IMR-90 (cell line): ENCODE data around the gene CUL9. TPM values are rescaled to one million over a fixed set of nuclear protein-coding genes. Genes with fewer than 3 reads are reported as not detected.
A peak's percentile ranks its signal among the peaks of the same experiment; 100 is the strongest.

ENCODE experiments used
- ATAC-seq: fragments of 200-7000 bp; cut with Tn5 transposase; 2 replicates; pipeline ENCODE4 v1.9.1; 2020; ENCODE audit warnings: low read depth, mild to moderate bottlenecking, moderate library complexity
- BruUV-seq: library from RNA; stranded (reverse); fragments of 400-500 nt; replicated peaks from 2 replicates; lab custom pipeline; 2021; lab: Mats Ljungman, UMichigan
- CTCF ChIA-PET: fragments of 300-600 bp; formaldehyde crosslinking; extraction: SDS; loops from one replicate; lab custom pipeline; 2021; ENCODE audit warnings: antibody characterized with exemption; lab: Yijun Ruan, JAX
- POLR2A ChIA-PET: fragments of 300-600 bp; sonication (Branson Sonifier 250); formaldehyde crosslinking; loops from one replicate; lab custom pipeline; 2022; ENCODE audit warnings: antibody characterized with exemption; ENCODE audit not compliant: unreplicated experiment; lab: Charles Lee
- DNase-seq: peaks from one replicate; pipeline ENCODE4 v3.0.0; 2013
- H2AFZ ChIP-seq: replicated peaks from 2 replicates; pipeline ENCODE3; 2013; ENCODE audit warnings: low read length, mild to moderate bottlenecking; ENCODE audit not compliant: poor library complexity
- H2AK5ac ChIP-seq: 2 replicates; pipeline ENCODE4 v1.6.1; 2013; ENCODE audit warnings: low read depth, low read length, inconsistent platforms
- H2AK9ac ChIP-seq: replicated peaks from 2 replicates; pipeline ENCODE3; 2013; ENCODE audit warnings: mild to moderate bottlenecking, low read depth, low read length, moderate library complexity; ENCODE audit not compliant: poor library complexity
- H2BK120ac ChIP-seq: 2 replicates; pipeline ENCODE4 v1.6.1; 2013; ENCODE audit warnings: low read depth, low read length, inconsistent platforms
- H2BK15ac ChIP-seq: 3 replicates; pipeline ENCODE4 v1.6.1; 2013; ENCODE audit warnings: low read depth, low read length, inconsistent platforms
- H2BK20ac ChIP-seq: 2 replicates; pipeline ENCODE4 v1.6.1; 2013; ENCODE audit warnings: low read depth, mild to moderate bottlenecking, inconsistent platforms, low read length, moderate library complexity
- H2BK5ac ChIP-seq: 2 replicates; pipeline ENCODE4 v1.6.1; 2013; ENCODE audit warnings: mild to moderate bottlenecking, low read depth, low read length, inconsistent platforms; ENCODE audit not compliant: poor library complexity, severe bottlenecking
- H3K14ac ChIP-seq: replicated peaks from 2 replicates; pipeline ENCODE4 v1.6.1; 2013; ENCODE audit warnings: low read depth, low read length, inconsistent platforms
- H3K18ac ChIP-seq: 2 replicates; pipeline ENCODE4 v1.6.1; 2013; ENCODE audit warnings: low read depth, low read length, control low read depth
- H3K23ac ChIP-seq: 2 replicates; pipeline ENCODE4 v1.6.1; 2013; ENCODE audit warnings: low read depth, low read length, inconsistent platforms
- H3K27ac ChIP-seq: 2 replicates; pipeline ENCODE4 v1.5.1; 2013; ENCODE audit warnings: mild to moderate bottlenecking, control low read depth, low read length; ENCODE audit not compliant: insufficient read depth
- H3K27me3 ChIP-seq: 2 replicates; pipeline ENCODE4 v1.6.1; 2013; ENCODE audit warnings: low read length; ENCODE audit not compliant: control insufficient read depth, insufficient read depth
- H3K36me3 ChIP-seq: 2 replicates; pipeline ENCODE4 v1.6.1; 2013; ENCODE audit warnings: low read length, mixed read lengths; ENCODE audit not compliant: control insufficient read depth, insufficient read depth
- H3K4ac ChIP-seq: 2 replicates; pipeline ENCODE4 v1.6.1; 2013; ENCODE audit warnings: low read depth, low read length, inconsistent platforms
- H3K4me1 ChIP-seq: 2 replicates; pipeline ENCODE4 v1.6.1; 2013; ENCODE audit warnings: low read length, mixed read lengths; ENCODE audit not compliant: control insufficient read depth, insufficient read depth
- H3K4me2 ChIP-seq: 2 replicates; pipeline ENCODE4 v1.6.1; 2013; ENCODE audit warnings: low read depth, mild to moderate bottlenecking, control low read depth, low read length, moderate library complexity
- H3K4me3 ChIP-seq: 2 replicates; pipeline ENCODE4 v1.5.1; 2013; ENCODE audit warnings: low read depth, mild to moderate bottlenecking, control low read depth, low read length, moderate library complexity; ENCODE audit not compliant: insufficient read depth
- H3K56ac ChIP-seq: 2 replicates; pipeline ENCODE4 v1.6.1; 2013; ENCODE audit warnings: low read length, inconsistent platforms; ENCODE audit not compliant: insufficient read depth; ENCODE audit errors: extremely low read depth
- H3K79me1 ChIP-seq, 2 experiments: 2 replicates each; pipeline ENCODE4 v1.6.1; 2013; ENCODE audit warnings: low read length in 2 of 2, inconsistent platforms in 1 of 2, low read depth in 1 of 2
- H3K9ac ChIP-seq: 2 replicates; pipeline ENCODE4 v1.6.1; 2013; ENCODE audit warnings: low read depth, low read length, control low read depth
- H3K9me1 ChIP-seq: 2 replicates; pipeline ENCODE4 v1.6.1; 2013; ENCODE audit warnings: low read length, inconsistent platforms; ENCODE audit not compliant: insufficient read depth
- H3K9me3 ChIP-seq: 2 replicates; pipeline ENCODE4 v1.6.1; 2013; ENCODE audit warnings: low read length; ENCODE audit not compliant: control insufficient read depth, insufficient read depth
- H4K20me1 ChIP-seq: 2 replicates; pipeline ENCODE4 v1.6.1; 2013; ENCODE audit warnings: low read length, inconsistent platforms; ENCODE audit not compliant: insufficient read depth
- H4K5ac ChIP-seq: 2 replicates; pipeline ENCODE4 v1.6.1; 2013; ENCODE audit warnings: mild to moderate bottlenecking, low read depth, low read length, control low read depth
- H4K8ac ChIP-seq, 2 experiments: 2 replicates each; pipeline ENCODE4 v1.6.1; 2013; ENCODE audit warnings: low read depth in 2 of 2, low read length in 2 of 2, control low read depth in 1 of 2, inconsistent platforms in 1 of 2
- H4K91ac ChIP-seq: 2 replicates; pipeline ENCODE4 v1.6.1; 2013; ENCODE audit warnings: low read depth, low read length, inconsistent platforms; ENCODE audit not compliant: insufficient read depth
- CTCF ChIP-seq: conservative IDR thresholded peaks from 2 replicates; pipeline ENCODE4 v1.5.1; 2012; ENCODE audit warnings: mild to moderate bottlenecking, low read depth, low read length, improper control_type of control experiment
- MXI1 ChIP-seq: IDR thresholded peaks from 2 replicates; pipeline ENCODE4 v1.6.1; 2012; ENCODE audit warnings: low read depth, mild to moderate bottlenecking, low read length, moderate library complexity, borderline replicate concordance
- RAD21 ChIP-seq: IDR thresholded peaks from 2 replicates; pipeline ENCODE4 v1.6.1; 2012; ENCODE audit warnings: low read length, improper control_type of control experiment
- SMC3 ChIP-seq: fragments of 150-350 bp; IDR thresholded peaks from 2 replicates; pipeline ENCODE4 v1.6.1; 2016; ENCODE audit warnings: low read depth, mild to moderate bottlenecking, antibody characterized with exemption, low read length, moderate library complexity
- WGBS, 2 experiments: methylation state at CpG; one replicate each; pipeline versions ENCODE4 v1.1.5 to v1.1.7; 2013; ENCODE audit warnings: missing lambda C conversion rate in 2 of 2; ENCODE audit not compliant: insufficient read length in 1 of 2; ENCODE audit errors: extremely low coverage in 2 of 2; 5-methylcytosine and 5-hydroxymethylcytosine counted together
- dilution Hi-C: fragments of 300-500 bp; cut with HindIII; formaldehyde crosslinking; loops from one replicate; pipeline ENCODE4 v1.14.3; 2018; ENCODE audit warnings: low sequenced_read_pairs; ENCODE audit not compliant: unreplicated experiment
- in situ Hi-C: fragments of 300-500 bp; cut with MboI; formaldehyde crosslinking; loops from 3 replicates; pipeline ENCODE4 v1.14.3; 2019; ENCODE audit warnings: low sequenced_read_pairs, inconsistent platforms, mixed read lengths
- intact Hi-C: fragments of 100-400 bp; cut with micrococcal nuclease; formaldehyde crosslinking; loops from 2 replicates; pipeline ENCODE4 v1.10.0; 2022
- polyA plus RNA-seq, 3 experiments: library from polyadenylated mRNA; depleted of rRNA; stranded (reverse); fragments of >200 nt; gene quantifications; 2 replicates each; pipeline ENCODE4 v1.2.3, GENCODE V29; 2012; ENCODE audit warnings: low replicate concordance in 1 of 3
- total RNA-seq: library from RNA; depleted of rRNA; stranded (reverse); fragments of >200 nt; gene quantifications from 2 replicates; pipeline ENCODE4 v1.2.3, GENCODE V29; 2012

The CUL9 gene
- total and polyA plus RNA-seq, 2 of the 4 experiments (the other 2 are of a cell fraction), result 7.7 to 19.5 TPM

GRCh38 chr6:43263314-43264178 lies 81.5 kb downstream of the CUL9 start:
- no peak overlapping the region for H3K14ac ChIP-seq
- H2AK5ac ChIP-seq, result no peak overlapping the region
- intact Hi-C loops, result loop anchor here (1.0 kb wide), 2 partner anchors 71 to 243 kb away; no protein-coding TSS in a partner anchor
- peaks cover 35% of the 10 kb centered on the region for H3K27me3 ChIP-seq
- ChIA-PET POLR2A (no interaction called here), CTCF (interaction anchor here (0.6 to 2.1 kb wide), 3 partner anchors 70 to 82 kb away, joined by 3 to 6 read pairs (median 3); no protein-coding TSS in a partner anchor)
- H2BK5ac ChIP-seq, result no peak overlapping the region
- H3K4ac ChIP-seq, result no peak overlapping the region
- H3K79me1 ChIP-seq, result no peaks in the 10 kb centered on the region
- no peak overlapping the region for H2BK120ac ChIP-seq
- no peak overlapping the region for H4K91ac ChIP-seq
- H3K56ac ChIP-seq, result no peak overlapping the region
- no peak overlapping the region for H3K4me2 ChIP-seq
- peak; percentile 86 for TF ChIP-seq SMC3
- TF ChIP-seq CTCF, result peak; percentile 90
- TF ChIP-seq RAD21, result peak; percentile 94
- TF ChIP-seq MXI1, result no peak
- no peak overlapping the region for H3K9ac ChIP-seq
- no peak overlapping the region for H4K5ac ChIP-seq
- no peak overlapping the region for H3K4me3 ChIP-seq
- H3K4me1 ChIP-seq, result no peaks in the 10 kb centered on the region
- DNase-seq, result peak; percentile 62
- no peak overlapping the region for H2BK15ac ChIP-seq
- peaks cover 6% of the 10 kb centered on the region for H3K9me1 ChIP-seq
- no peaks in the 10 kb centered on the region for H4K20me1 ChIP-seq
- H2AK9ac ChIP-seq, result peak overlapping the region; percentile 72
- no peak overlapping the region for H2BK20ac ChIP-seq
- dilution Hi-C loops, result no loop called here
- H4K8ac ChIP-seq, result no peak overlapping the region
- peak; percentile 99 for ATAC-seq
- 36% methylated on average over 5 of the region's 12 CpGs; no CpG with 5 or more reads in 1 of the 2 experiments for WGBS, 2 experiments
- no peaks in the 10 kb centered on the region for H3K9me3 ChIP-seq
- BruUV-seq, result no TSS peak
- no peaks in the 10 kb centered on the region for H3K36me3 ChIP-seq
- H3K27ac ChIP-seq, result no peak overlapping the region
- in situ Hi-C loops, result loop anchor here (5.0 kb wide), 1 partner anchor 69 kb away; no protein-coding TSS in a partner anchor
- no peak overlapping the region for H3K18ac ChIP-seq
- H2AFZ ChIP-seq, result peak overlapping the region; percentile 80
- H3K23ac ChIP-seq, result no peak overlapping the region
